Erythroblast (primary cell): Measurements from ENCODE around the gene PTPRM.

Experiments used
- DNase-seq, 2 experiments: peaks; one replicate each; lab custom pipeline; 2025; lab: John Stamatoyannopoulos, UW
- GATA1 ChIP-seq: IDR thresholded peaks from 2 replicates; pipeline ENCODE4 v1.6.1; 2011; ENCODE audit warnings: low read depth, mild to moderate bottlenecking, control low read depth, low read length, moderate library complexity
- POLR2A ChIP-seq: IDR thresholded peaks from 2 replicates; pipeline ENCODE4 v1.6.1; 2011; ENCODE audit warnings: mild to moderate bottlenecking, low read length

PTPRM gene

GRCh38 chr18:7813131-7813530 lies 246.0 kb downstream of the PTPRM start:
- TF ChIP-seq GATA1 = no peak
- no peak for DNase-seq

- DNase-seq = no peak
- no peak for TF ChIP-seq GATA1
- TF ChIP-seq POLR2A = no peak
These were observed 247.7 kb downstream of the PTPRM start for GRCh38 chr18:7814754-7815315.

GRCh38 chr18:7815787-7816186 lies 248.7 kb downstream of the PTPRM start:
- TF ChIP-seq GATA1 = no peak
- TF ChIP-seq POLR2A = no peak
- DNase-seq = no peak

GRCh38 chr18:7817575-7818230 lies 250.6 kb downstream of the PTPRM start:
- DNase-seq = no peak
- no peak for TF ChIP-seq GATA1
- TF ChIP-seq POLR2A = no peak

GRCh38 chr18:7821784-7822183 lies 254.7 kb downstream of the PTPRM start:
- DNase-seq = no peak
- TF ChIP-seq GATA1 = no peak

- no peak for DNase-seq
- TF ChIP-seq GATA1 (no peak), POLR2A (no peak)
These were observed 255.6 kb downstream of the PTPRM start for GRCh38 chr18:7822435-7823331.

DNA sequence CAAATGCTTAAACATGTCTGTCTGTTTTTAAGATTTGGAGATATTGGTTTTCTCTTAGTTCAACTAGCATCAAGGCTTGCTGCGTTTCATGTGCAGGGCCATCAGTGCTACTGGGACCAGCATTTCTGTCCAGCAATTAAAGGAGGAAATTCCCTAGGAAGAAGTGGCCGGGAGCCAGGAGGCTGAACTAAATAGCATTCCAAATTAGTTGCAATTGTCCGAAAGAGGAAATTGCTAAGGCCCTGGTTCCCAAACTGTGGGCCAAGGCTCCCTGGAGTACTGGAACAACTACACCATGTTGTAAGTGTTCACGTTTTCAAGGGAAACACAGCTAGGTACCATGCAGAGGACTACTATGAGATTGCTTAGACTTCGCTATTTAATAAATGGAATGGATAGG lies 257.9 kb downstream of the PTPRM start:
- TF ChIP-seq POLR2A = no peak
- no peak for TF ChIP-seq GATA1
- no peak for DNase-seq

- peak; percentile 19 to 30 for DNase-seq
- TF ChIP-seq POLR2A (no peak), GATA1 (no peak)
These were observed 263.4 kb downstream of the PTPRM start for GRCh38 chr18:7830468-7830867.

GRCh38 chr18:7839548-7839947 lies 272.4 kb downstream of the PTPRM start:
- TF ChIP-seq GATA1 = no peak
- no peak for TF ChIP-seq POLR2A
- DNase-seq = no peak

DNA sequence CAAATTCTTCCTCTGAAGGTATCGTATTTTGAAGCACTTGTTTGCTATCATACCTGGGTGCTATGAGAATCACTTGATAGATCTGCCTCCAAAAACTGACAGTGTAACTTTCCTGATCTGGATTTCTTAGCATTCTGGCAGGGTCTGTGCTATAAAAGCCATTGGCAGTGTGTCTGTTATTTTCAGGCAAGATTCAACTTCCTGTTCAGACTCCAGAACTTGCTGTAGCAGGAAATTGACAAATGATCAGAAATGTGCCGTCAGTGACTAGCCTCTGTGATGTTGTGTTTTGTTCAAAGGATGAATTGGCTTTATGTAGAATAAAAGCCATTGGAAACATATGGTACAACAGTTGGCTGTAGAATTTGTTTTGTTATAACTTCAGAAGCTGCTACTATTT lies 273.3 kb downstream of the PTPRM start:
- no peak for DNase-seq
- TF ChIP-seq GATA1 (no peak), POLR2A (no peak)

DNA sequence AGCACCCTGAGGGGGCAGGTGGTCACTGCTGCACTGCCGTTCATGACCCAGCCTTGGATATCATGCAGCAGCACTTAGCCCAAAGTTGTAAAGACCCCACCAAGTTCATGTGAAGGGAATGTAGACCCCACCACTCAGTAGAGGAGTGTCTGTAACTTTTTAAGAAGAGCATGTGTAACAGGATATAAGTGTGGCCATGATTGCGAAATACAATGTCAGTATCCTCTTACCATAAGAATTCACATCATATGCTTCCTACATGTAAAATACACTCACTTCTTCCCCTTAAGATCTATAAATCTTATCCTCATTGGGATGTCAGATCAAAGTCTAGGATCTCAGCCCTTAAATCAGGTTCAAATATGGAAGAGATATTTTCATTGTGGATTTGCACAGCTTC lies 276.9 kb downstream of the PTPRM start:
- TF ChIP-seq GATA1 (no peak), POLR2A (no peak)
- no peak for DNase-seq

DNA sequence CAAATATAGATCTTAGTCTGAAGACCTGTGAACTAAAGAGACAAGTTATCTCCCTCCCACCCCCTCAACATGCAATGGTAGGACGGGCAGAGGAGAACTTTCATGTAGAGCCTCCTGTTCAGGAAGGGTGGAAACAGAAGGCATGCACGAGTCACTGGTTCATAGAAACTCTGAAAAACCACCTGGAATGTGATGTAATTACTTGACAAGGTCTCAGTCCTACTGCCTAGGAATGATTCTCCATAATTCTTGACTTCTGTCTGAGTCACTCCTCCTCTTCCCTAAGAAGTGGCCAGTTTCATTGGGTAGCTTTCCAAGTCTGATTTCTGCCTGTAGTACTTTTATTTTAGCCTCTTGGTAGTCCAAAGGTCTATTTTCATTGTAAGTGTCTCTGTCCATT lies 277.3 kb downstream of the PTPRM start:
- TF ChIP-seq GATA1 (no peak), POLR2A (no peak)
- DNase-seq = no peak

GRCh38 chr18:7846335-7846734 lies 279.2 kb downstream of the PTPRM start:
- no peak for DNase-seq
- no peak for TF ChIP-seq GATA1
- TF ChIP-seq POLR2A = no peak

- no peak for DNase-seq
- no peak for TF ChIP-seq POLR2A
- TF ChIP-seq GATA1 = no peak
These were observed 280.4 kb downstream of the PTPRM start for GRCh38 chr18:7847357-7848053.
